RWPE1 (cell line): ENCODE results near the gene VSTM2B.
"Not testable (repeated sequence)": the region's sequence is repeated elsewhere in the genome, so short reads cannot be mapped to it uniquely, and the experiment has no call there.

Experiments used
- CTCF ChIA-PET: fragments of 350-600 bp; sonication (Branson Sonifier 250); formaldehyde crosslinking; extraction: SDS; loops from one replicate; lab custom pipeline; 2021; lab: Yijun Ruan, JAX
- POLR2A ChIA-PET: fragments of 400-600 bp; formaldehyde crosslinking; extraction: SDS; loops from one replicate; lab custom pipeline; 2020; ENCODE audit warnings: antibody characterized with exemption; ENCODE audit not compliant: low non-redundant PET; lab: Yijun Ruan, JAX
- DNase-seq: peaks from one replicate; pipeline ENCODE4 v3.0.0; 2012; ENCODE audit warnings: low spot score
- H3K27ac ChIP-seq: fragments of 450-650 bp; 2 replicates; pipeline ENCODE4 v1.5.1; 2017
- CTCF ChIP-seq: fragments of 450-650 bp; conservative IDR thresholded peaks from 2 replicates; pipeline ENCODE4 v1.5.1; 2017; ENCODE audit warnings: low read depth, mild to moderate bottlenecking

VSTM2B gene

DNA sequence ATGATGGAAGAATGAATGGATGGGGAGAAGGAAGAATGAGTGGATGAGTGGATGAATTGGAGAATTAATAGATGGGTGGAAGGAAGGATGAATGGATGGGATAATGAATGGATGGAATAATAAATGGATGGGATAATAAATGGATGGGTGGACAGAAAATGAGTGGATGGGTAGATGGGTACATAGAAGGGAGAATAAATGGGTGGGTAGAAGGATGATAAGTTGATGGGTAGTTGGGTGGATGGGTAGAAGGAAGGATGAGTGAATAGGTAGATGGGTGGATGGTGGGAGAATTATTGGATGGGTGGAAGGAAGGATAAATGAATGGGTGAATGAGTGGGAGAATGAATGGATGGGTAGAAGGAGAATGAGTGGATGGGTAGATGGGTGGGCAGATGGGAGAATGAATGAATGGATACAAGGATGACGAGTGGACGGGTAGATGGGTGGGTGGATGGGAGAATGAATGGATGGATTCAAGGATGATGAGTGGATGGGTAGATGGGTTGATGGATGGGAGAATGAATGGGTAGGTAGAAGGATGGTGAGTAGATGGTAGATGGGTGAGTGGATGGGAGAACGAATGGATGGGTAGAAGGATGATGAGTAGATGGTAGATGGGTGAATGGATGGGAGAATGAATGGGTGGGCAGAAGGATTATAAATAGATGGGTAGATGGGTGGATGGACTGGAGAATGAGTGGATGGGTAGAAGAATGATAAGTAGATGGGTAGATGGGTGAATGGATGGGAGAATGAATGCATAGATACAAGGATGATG lies 15.9 kb downstream of the VSTM2B start:
- no peak overlapping the region for H3K27ac ChIP-seq
- no peak for TF ChIP-seq CTCF
- CTCF ChIA-PET, result no interaction called here
- POLR2A ChIA-PET, result no interaction called here
- DNase-seq, result no peak

GRCh38 chr19:29542327-29542726 lies 16.5 kb downstream of the VSTM2B start:
- POLR2A ChIA-PET, result no interaction called here
- TF ChIP-seq CTCF, result no peak
- DNase-seq, result no peak
- no peak overlapping the region for H3K27ac ChIP-seq
- CTCF ChIA-PET, result no interaction called here

DNA sequence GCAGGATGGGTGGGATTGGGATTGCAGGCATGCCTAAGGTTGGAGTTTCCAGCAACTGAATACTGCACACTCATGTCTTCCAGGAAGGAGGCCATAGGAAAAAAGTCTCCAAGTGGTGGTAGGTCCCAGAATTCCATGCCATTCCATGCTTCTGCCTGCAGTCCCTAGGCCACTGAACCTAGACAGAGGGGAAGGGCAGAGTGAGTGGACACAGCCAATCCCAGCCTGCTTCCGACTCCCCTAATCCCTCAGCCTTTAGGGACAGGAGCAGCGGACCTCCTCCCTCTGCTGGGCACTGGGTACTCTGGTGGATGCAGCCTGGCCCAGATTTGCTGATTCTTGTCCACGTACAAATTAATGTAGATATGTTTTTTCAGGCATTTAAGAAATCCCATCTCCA lies 17.0 kb downstream of the VSTM2B start:
- H3K27ac ChIP-seq, result no peak overlapping the region
- ChIA-PET CTCF (no interaction called here), POLR2A (no interaction called here)
- DNase-seq, result no peak
- TF ChIP-seq CTCF, result no peak

DNA sequence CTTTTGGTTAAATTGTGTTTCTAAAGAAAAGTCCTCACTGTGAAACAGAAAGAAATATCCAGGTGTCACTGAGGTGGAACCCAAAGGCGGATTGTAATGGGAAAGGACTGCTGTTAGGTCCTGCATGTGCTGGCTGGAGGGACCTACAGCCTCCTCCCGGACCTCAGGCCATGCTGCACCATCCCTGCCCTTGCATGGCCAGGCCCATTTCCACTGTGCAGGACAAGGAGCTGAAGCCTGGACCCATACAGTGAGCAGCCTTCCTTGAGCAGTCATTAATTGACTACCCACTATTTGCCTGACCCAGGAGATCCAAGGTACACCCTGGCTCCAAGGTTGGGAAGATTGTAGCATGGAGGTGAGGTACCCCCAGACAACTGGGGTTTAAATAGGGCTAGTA lies 17.6 kb downstream of the VSTM2B start:
- no peak overlapping the region for H3K27ac ChIP-seq
- ChIA-PET CTCF (no interaction called here), POLR2A (no interaction called here)
- no peak for TF ChIP-seq CTCF
- no peak for DNase-seq

DNA sequence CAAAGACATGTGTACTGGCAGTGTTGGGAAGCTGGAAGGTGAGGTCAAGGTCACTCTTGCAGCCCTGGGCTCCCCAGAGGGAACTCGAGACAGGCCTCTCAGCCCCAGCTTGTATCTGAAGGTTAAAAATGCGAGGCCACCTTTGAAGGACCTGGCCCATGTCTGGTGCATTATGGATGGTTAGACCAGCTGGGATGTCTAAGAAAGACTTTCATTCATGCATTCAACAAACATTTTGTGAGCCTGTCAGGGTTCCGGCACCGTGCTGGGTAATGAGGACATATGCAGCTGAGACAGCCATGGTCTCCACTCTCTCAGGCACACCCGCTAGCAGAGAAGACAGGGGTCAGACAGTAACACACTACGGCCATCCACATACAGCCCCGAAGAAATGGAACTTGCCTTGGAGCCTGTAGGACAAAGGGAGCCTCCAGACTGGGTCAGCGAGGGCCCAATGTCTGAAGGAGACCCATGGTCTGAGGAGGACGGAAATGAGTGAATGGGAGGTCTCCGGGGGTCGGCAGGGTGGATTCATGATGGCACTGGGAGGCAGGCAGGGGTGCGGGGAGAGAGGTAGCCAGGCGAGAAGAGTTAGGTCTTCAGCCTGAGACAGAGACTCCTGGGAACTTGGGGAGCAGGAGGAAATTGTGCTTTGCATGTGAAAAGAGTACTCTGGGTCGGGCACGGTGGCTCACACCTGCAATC lies 19.0 kb downstream of the VSTM2B start:
- ChIA-PET POLR2A (no interaction called here), CTCF (no interaction called here)
- H3K27ac ChIP-seq, result no peak overlapping the region
- no peak for TF ChIP-seq CTCF
- no peak for DNase-seq

DNA sequence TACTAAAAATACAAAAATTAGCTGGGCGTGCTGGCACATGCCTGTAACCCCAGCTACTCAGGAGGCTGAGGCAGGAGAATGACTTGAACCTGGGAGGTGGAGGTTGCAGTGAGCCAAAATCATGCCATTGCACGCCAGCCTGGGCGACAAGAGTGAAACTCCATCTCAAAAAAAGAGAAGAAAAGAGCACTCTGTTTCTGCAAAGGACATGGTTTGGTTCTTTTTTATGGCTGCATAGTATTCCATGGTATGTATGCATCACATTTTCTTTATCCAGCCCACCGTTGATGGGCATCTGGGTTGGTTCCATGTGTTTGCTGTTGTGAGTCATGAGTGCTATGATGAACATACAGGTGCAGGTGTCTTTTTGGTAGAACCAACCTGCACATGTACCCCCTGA lies 19.7 kb downstream of the VSTM2B start:
- CTCF ChIA-PET, POLR2A ChIA-PET, H3K27ac ChIP-seq, DNase-seq: not testable (repeated sequence)

GRCh38 chr19:29545866-29546582 lies 20.2 kb downstream of the VSTM2B start:
- ChIA-PET CTCF (no interaction called here), POLR2A (no interaction called here)
- no peak for DNase-seq
- H3K27ac ChIP-seq, result no peak overlapping the region
- TF ChIP-seq CTCF, result no peak
